WTC11 (cell line): Measurements from ENCODE around the gene WDR31. TPM values are rescaled to one million over a fixed set of nuclear protein-coding genes. Genes with fewer than 3 reads are reported as not detected.

ENCODE experiments used
- ATAC-seq: fragments of 200-7000 bp; cut with Tn5 transposase; 2 replicates; pipeline ENCODE4 v1.10.0; 2021; ENCODE audit warnings: mild to moderate bottlenecking, moderate library complexity
- CTCF ChIA-PET: fragments of 300-600 bp; sonication (Branson Sonifier 250); formaldehyde crosslinking; loops from one replicate; lab custom pipeline; 2021; ENCODE audit warnings: antibody characterized with exemption; lab: Charles Lee
- POLR2A ChIA-PET: fragments of 350-600 bp; sonication (Branson Sonifier 250); formaldehyde crosslinking; loops from one replicate; lab custom pipeline; 2021; ENCODE audit warnings: antibody characterized with exemption; lab: Charles Lee
- DNase-seq: peaks from one replicate; pipeline ENCODE4 v3.0.0; 2021; ENCODE audit warnings: low spot score
- H3K27ac Mint-ChIP-seq: 2 replicates; pipeline ENCODE4 v1.8.0; 2021; ENCODE audit warnings: mixed read lengths
- H3K27me3 Mint-ChIP-seq: 2 replicates; pipeline ENCODE4 v1.8.0; 2021; ENCODE audit warnings: low read depth, mild to moderate bottlenecking, moderate library complexity, mixed read lengths
- H3K36me3 Mint-ChIP-seq: 2 replicates; pipeline ENCODE4 v1.8.0; 2021; ENCODE audit warnings: mixed read lengths
- H3K4me1 Mint-ChIP-seq: 2 replicates; pipeline ENCODE4 v1.8.0; 2022; ENCODE audit warnings: mixed read lengths
- H3K4me3 Mint-ChIP-seq: 2 replicates; pipeline ENCODE4 v1.8.0; 2021; ENCODE audit warnings: mild to moderate bottlenecking, moderate library complexity, mixed read lengths
- H3K9me3 Mint-ChIP-seq: 2 replicates; pipeline ENCODE4 v1.8.0; 2021; ENCODE audit warnings: mixed read lengths
- EMX1 ChIP-seq: fragments of 250-450 bp; sonication (Bioruptor Pico); IDR thresholded peaks from 2 replicates; pipeline ENCODE4 v1.8.0; 2021; ENCODE audit warnings: mild to moderate bottlenecking
- NR1H2 ChIP-seq: sonication (generic); formaldehyde crosslinking; IDR thresholded peaks from 2 replicates; pipeline ENCODE4 v1.9.0; 2021; ENCODE audit warnings: mild to moderate bottlenecking, moderate library complexity, missing genetic modification reagents
- NR3C1 ChIP-seq: sonication (generic); formaldehyde crosslinking; conservative IDR thresholded peaks from 2 replicates; pipeline ENCODE4 v1.8.1; 2023; ENCODE audit warnings: low read depth, mild to moderate bottlenecking, missing genetic modification reagents
- TEAD4 ChIP-seq: sonication (generic); formaldehyde crosslinking; IDR thresholded peaks from 2 replicates; pipeline ENCODE4 v1.8.0; 2022; ENCODE audit warnings: mild to moderate bottlenecking, missing genetic modification reagents
- ZNF138 ChIP-seq: sonication (generic); formaldehyde crosslinking; conservative IDR thresholded peaks from 2 replicates; pipeline ENCODE4 v1.8.1; 2022; ENCODE audit warnings: mild to moderate bottlenecking, moderate library complexity, missing genetic modification reagents
- ZNF232 ChIP-seq: sonication (generic); formaldehyde crosslinking; IDR thresholded peaks from 2 replicates; pipeline ENCODE4 v1.8.0; 2022; ENCODE audit warnings: mild to moderate bottlenecking, missing genetic modification reagents
- ZNF263 ChIP-seq: sonication (generic); formaldehyde crosslinking; IDR thresholded peaks from 2 replicates; pipeline ENCODE4 v1.8.1; 2022; ENCODE audit warnings: low read depth, mild to moderate bottlenecking, moderate library complexity, missing genetic modification reagents
- ZNF317 ChIP-seq: sonication (generic); formaldehyde crosslinking; IDR thresholded peaks from 2 replicates; pipeline ENCODE4 v1.8.1; 2023; ENCODE audit warnings: low read depth, mild to moderate bottlenecking, moderate library complexity, missing genetic modification reagents, borderline replicate concordance
- ZNF423 ChIP-seq: fragments of 250-450 bp; sonication (Bioruptor Pico); IDR thresholded peaks from 2 replicates; pipeline ENCODE4 v2.1.2; 2022; ENCODE audit warnings: mild to moderate bottlenecking, moderate library complexity
- ZNF671 ChIP-seq: fragments of 250-450 bp; sonication (Bioruptor Pico); IDR thresholded peaks from 2 replicates; pipeline ENCODE4 v1.8.0; 2021; ENCODE audit warnings: mild to moderate bottlenecking
- total RNA-seq: library from RNA; stranded (reverse); gene quantifications from 3 replicates; pipeline ENCODE4 v1.2.3, GENCODE V29; 2021
- TF ChIP-seq, protein P1 (sequence below): sonication (generic); formaldehyde crosslinking; IDR thresholded peaks from 2 replicates; pipeline ENCODE4 v1.8.1; 2023; ENCODE audit warnings: mild to moderate bottlenecking, missing genetic modification reagents, borderline replicate concordance
- TF ChIP-seq, protein P2 (sequence below): sonication (generic); formaldehyde crosslinking; IDR thresholded peaks from 2 replicates; pipeline ENCODE4 v1.8.1; 2023; ENCODE audit warnings: mild to moderate bottlenecking, missing genetic modification reagents
- TF ChIP-seq, protein P3 (sequence below): fragments of 250-450 bp; sonication (Bioruptor Pico); IDR thresholded peaks from 2 replicates; pipeline ENCODE4 v2.1.2; 2022; ENCODE audit warnings: mild to moderate bottlenecking, moderate library complexity
- TF ChIP-seq, protein P4 (sequence below): fragments of 250-450 bp; sonication (Bioruptor Pico); IDR thresholded peaks from 2 replicates; pipeline ENCODE4 v1.9.0; 2021; ENCODE audit warnings: mild to moderate bottlenecking
- TF ChIP-seq, protein P5 (sequence below): fragments of 200-600 bp; IDR thresholded peaks from 2 replicates; pipeline ENCODE4 v1.8.0; 2022; ENCODE audit warnings: antibody characterized with exemption
- TF ChIP-seq, protein P6 (sequence below): sonication (generic); formaldehyde crosslinking; IDR thresholded peaks from 2 replicates; pipeline ENCODE4 v1.8.1; 2022; ENCODE audit warnings: low read depth, mild to moderate bottlenecking, moderate library complexity, missing genetic modification reagents, borderline replicate concordance
- TF ChIP-seq, protein P7 (sequence below): sonication (generic); formaldehyde crosslinking; IDR thresholded peaks from 2 replicates; pipeline ENCODE4 v1.8.1; 2023; ENCODE audit warnings: mild to moderate bottlenecking, missing genetic modification reagents

WDR31 gene
- total RNA-seq, 1 experiment from 2014 or later = 0.37 TPM

DNA sequence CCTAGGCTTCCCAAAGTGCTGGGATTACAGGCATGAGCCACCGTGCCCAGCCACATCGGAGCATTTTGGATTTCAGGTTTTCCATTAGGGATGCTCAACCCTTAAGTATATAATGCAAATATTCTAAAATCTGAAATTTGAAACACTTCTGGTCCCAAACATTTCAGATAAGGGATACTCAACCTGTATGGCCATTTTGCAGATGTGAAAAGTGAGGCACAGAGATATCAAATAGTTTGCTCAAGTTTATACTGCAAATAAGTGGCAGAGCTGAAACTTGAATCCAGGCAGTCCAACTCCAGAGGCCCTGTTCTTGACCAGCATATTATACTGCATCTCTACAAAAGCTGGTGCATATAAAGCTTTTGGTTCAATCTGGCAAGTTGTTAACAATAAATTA is 2.4 kb downstream of the WDR31 start (continued):
- TF ChIP-seq, protein P1, sequence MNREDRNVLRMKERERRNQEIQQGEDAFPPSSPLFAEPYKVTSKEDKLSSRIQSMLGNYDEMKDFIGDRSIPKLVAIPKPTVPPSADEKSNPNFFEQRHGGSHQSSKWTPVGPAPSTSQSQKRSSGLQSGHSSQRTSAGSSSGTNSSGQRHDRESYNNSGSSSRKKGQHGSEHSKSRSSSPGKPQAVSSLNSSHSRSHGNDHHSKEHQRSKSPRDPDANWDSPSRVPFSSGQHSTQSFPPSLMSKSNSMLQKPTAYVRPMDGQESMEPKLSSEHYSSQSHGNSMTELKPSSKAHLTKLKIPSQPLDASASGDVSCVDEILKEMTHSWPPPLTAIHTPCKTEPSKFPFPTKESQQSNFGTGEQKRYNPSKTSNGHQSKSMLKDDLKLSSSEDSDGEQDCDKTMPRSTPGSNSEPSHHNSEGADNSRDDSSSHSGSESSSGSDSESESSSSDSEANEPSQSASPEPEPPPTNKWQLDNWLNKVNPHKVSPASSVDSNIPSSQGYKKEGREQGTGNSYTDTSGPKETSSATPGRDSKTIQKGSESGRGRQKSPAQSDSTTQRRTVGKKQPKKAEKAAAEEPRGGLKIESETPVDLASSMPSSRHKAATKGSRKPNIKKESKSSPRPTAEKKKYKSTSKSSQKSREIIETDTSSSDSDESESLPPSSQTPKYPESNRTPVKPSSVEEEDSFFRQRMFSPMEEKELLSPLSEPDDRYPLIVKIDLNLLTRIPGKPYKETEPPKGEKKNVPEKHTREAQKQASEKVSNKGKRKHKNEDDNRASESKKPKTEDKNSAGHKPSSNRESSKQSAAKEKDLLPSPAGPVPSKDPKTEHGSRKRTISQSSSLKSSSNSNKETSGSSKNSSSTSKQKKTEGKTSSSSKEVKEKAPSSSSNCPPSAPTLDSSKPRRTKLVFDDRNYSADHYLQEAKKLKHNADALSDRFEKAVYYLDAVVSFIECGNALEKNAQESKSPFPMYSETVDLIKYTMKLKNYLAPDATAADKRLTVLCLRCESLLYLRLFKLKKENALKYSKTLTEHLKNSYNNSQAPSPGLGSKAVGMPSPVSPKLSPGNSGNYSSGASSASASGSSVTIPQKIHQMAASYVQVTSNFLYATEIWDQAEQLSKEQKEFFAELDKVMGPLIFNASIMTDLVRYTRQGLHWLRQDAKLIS = no peak
- TF ChIP-seq ZNF232 (CRISPR knock-in tag) = no peak

DNA sequence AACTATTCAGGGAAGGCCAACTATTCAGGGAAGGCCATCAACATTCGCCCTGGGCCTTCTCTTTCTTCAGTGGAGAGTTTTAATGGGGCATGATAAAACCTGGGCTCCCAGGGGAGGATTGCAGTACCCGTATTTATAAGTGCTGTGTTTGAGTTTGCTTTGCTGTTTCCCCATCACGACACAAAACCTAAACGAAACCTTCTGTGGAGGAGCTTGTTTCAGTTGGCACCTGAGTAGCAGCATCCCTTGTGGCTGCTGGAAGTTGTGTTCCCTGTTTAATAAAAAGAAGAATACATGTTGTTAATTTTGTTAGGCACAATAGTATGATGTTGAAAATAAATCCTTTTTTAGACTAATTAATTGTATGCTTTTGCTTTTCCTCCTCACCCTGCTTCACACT is 8.3 kb downstream of the WDR31 start:
- CTCF ChIA-PET = no interaction called here
- DNase-seq = no peak

DNA sequence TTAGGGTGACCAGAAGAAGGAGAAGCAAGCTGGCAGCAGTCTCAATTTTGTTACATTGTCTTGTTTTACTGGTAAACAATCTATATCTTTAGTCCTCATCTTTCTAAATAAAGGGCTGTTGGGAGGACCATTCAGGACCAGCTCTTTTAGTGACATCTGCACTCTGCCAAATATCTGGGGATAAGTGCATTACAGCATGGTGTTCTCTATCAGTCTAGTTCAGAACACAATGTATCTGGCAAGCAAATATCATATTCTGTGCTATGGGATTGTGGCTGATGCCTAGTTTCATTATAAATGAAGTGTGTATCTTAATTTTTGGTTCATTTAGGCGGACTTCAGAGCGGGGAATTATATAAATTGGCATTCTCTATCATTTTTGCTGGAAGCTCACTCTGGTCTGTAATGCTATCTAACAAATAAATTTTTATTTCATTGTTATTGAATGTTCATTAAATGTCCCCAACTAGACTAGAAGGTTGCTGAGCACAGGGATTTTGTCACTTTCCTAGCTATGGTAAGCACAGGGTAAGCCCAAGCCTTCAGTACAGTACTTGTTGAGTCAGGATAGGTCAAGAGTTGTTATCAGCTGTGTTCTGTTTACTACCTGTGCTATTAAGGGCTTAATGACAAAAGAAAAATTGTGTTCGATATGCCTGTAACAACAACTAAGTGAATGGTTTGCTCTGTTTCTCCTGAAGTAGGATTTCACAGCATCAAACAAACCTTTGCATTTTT is 11.9 kb downstream of the WDR31 start:
- H3K9me3 Mint-ChIP-seq = no peaks in the 10 kb centered on the region
- ATAC-seq = no peak
- H3K27me3 Mint-ChIP-seq = peaks cover 6% of the 10 kb centered on the region; the same call in 1 of the 2 replicates
- ChIA-PET CTCF (no interaction called here), POLR2A (no interaction called here)
- TF ChIP-seq, protein P2, sequence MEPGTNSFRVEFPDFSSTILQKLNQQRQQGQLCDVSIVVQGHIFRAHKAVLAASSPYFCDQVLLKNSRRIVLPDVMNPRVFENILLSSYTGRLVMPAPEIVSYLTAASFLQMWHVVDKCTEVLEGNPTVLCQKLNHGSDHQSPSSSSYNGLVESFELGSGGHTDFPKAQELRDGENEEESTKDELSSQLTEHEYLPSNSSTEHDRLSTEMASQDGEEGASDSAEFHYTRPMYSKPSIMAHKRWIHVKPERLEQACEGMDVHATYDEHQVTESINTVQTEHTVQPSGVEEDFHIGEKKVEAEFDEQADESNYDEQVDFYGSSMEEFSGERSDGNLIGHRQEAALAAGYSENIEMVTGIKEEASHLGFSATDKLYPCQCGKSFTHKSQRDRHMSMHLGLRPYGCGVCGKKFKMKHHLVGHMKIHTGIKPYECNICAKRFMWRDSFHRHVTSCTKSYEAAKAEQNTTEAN (CRISPR knock-in tag) = no peak
- TF ChIP-seq TEAD4 (CRISPR knock-in tag) (no peak), ZNF138 (CRISPR knock-in tag) (no peak)
- TF ChIP-seq, protein P3, sequence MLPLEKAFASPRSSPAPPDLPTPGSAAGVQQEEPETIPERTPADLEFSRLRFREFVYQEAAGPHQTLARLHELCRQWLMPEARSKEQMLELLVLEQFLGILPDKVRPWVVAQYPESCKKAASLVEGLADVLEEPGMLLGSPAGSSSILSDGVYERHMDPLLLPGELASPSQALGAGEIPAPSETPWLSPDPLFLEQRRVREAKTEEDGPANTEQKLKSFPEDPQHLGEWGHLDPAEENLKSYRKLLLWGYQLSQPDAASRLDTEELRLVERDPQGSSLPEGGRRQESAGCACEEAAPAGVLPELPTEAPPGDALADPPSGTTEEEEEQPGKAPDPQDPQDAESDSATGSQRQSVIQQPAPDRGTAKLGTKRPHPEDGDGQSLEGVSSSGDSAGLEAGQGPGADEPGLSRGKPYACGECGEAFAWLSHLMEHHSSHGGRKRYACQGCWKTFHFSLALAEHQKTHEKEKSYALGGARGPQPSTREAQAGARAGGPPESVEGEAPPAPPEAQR (CRISPR knock-in tag) = no peak
- TF ChIP-seq, protein P4, sequence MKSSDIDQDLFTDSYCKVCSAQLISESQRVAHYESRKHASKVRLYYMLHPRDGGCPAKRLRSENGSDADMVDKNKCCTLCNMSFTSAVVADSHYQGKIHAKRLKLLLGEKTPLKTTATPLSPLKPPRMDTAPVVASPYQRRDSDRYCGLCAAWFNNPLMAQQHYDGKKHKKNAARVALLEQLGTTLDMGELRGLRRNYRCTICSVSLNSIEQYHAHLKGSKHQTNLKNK (CRISPR knock-in tag) = no peak
- TF ChIP-seq, protein P5, sequence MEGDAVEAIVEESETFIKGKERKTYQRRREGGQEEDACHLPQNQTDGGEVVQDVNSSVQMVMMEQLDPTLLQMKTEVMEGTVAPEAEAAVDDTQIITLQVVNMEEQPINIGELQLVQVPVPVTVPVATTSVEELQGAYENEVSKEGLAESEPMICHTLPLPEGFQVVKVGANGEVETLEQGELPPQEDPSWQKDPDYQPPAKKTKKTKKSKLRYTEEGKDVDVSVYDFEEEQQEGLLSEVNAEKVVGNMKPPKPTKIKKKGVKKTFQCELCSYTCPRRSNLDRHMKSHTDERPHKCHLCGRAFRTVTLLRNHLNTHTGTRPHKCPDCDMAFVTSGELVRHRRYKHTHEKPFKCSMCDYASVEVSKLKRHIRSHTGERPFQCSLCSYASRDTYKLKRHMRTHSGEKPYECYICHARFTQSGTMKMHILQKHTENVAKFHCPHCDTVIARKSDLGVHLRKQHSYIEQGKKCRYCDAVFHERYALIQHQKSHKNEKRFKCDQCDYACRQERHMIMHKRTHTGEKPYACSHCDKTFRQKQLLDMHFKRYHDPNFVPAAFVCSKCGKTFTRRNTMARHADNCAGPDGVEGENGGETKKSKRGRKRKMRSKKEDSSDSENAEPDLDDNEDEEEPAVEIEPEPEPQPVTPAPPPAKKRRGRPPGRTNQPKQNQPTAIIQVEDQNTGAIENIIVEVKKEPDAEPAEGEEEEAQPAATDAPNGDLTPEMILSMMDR = no peak
- no peak for DNase-seq
- no peaks in the 10 kb centered on the region for H3K36me3 Mint-ChIP-seq
- no peak overlapping the region for H3K4me3 Mint-ChIP-seq
- H3K4me1 Mint-ChIP-seq = no peaks in the 10 kb centered on the region
- no peak overlapping the region for H3K27ac Mint-ChIP-seq

More for the DNA sequence above, 8.3 kb downstream of the WDR31 start:
- Mint-ChIP-seq H3K9me3 (no peaks in the 10 kb centered on the region), H3K27me3 (peaks cover 12% of the 10 kb centered on the region), H3K27ac (no peak overlapping the region), H3K4me1 (no peaks in the 10 kb centered on the region), H3K36me3 (no peaks in the 10 kb centered on the region)
- no peak for ATAC-seq
- POLR2A ChIA-PET = no interaction called here
- no peak for TF ChIP-seq ZNF263 (CRISPR knock-in tag)
- TF ChIP-seq, all 79 proteins: peak for 0
- H3K4me3 Mint-ChIP-seq = no peak overlapping the region

DNA sequence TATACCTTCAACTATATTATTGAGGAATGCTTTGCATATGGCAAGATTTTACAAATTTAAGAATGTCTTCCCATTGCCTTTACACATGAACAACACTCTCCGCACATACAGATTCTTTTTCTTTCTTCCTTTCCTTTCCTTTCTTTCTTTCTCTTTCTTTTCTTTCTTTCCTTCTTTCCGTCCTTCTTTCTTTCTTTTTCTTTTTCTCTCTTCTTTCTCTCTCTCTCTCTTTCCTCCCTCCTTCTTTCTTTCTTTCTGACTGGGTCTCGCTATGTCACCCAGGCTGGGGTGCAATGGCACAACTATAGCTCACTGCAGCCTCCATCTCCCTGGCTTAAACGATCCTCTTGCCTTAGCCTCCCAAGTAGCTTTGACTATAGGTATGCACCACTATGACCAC is 13.8 kb downstream of the WDR31 start:
- H3K4me1 Mint-ChIP-seq = no peaks in the 10 kb centered on the region
- DNase-seq (no peak), ATAC-seq (no peak)
- ChIA-PET CTCF (no interaction called here), POLR2A (no interaction called here)
- H3K27ac Mint-ChIP-seq = no peak overlapping the region
- no peaks in the 10 kb centered on the region for H3K36me3 Mint-ChIP-seq
- H3K9me3 Mint-ChIP-seq = no peaks in the 10 kb centered on the region
- H3K4me3 Mint-ChIP-seq = no peak overlapping the region
- H3K27me3 Mint-ChIP-seq = peaks cover 17% of the 10 kb centered on the region
- TF ChIP-seq ZNF138 (CRISPR knock-in tag) (no peak), ZNF317 (no peak), EMX1 (CRISPR knock-in tag) (no peak), ZNF423 (CRISPR knock-in tag) (no peak), NR3C1 (CRISPR knock-in tag) (no peak), NR1H2 (CRISPR knock-in tag) (no peak), ZNF671 (CRISPR knock-in tag) (no peak)
- TF ChIP-seq, protein P6, sequence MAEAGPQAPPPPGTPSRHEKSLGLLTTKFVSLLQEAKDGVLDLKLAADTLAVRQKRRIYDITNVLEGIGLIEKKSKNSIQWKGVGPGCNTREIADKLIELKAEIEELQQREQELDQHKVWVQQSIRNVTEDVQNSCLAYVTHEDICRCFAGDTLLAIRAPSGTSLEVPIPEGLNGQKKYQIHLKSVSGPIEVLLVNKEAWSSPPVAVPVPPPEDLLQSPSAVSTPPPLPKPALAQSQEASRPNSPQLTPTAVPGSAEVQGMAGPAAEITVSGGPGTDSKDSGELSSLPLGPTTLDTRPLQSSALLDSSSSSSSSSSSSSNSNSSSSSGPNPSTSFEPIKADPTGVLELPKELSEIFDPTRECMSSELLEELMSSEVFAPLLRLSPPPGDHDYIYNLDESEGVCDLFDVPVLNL = no peak
- TF ChIP-seq, protein P7, sequence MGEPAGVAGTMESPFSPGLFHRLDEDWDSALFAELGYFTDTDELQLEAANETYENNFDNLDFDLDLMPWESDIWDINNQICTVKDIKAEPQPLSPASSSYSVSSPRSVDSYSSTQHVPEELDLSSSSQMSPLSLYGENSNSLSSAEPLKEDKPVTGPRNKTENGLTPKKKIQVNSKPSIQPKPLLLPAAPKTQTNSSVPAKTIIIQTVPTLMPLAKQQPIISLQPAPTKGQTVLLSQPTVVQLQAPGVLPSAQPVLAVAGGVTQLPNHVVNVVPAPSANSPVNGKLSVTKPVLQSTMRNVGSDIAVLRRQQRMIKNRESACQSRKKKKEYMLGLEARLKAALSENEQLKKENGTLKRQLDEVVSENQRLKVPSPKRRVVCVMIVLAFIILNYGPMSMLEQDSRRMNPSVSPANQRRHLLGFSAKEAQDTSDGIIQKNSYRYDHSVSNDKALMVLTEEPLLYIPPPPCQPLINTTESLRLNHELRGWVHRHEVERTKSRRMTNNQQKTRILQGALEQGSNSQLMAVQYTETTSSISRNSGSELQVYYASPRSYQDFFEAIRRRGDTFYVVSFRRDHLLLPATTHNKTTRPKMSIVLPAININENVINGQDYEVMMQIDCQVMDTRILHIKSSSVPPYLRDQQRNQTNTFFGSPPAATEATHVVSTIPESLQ (CRISPR knock-in tag) = no peak
